ENCODE data around the gene KREMEN1.

The KREMEN1 gene

DNA sequence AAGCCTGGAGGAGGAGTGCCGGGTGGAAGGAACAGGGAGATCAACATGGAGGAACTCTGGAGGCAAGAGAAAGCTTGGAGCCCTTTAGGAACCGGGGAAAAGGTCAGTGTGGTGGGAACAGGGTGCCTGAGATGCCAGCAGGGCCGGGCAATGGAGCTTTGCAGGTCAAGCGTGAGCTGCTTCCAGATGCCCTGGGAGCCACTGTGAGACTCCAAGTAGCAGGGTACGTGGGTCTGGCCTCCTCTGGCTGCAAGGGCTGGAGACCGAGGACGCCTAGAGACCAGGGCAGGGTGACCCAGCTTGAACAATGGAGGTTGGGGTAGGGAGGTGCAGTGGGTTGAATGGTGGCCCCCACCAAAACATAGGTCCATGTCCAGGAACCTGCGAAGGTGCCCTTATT lies 117.2 kb downstream of the KREMEN1 start:
- H3K27me3 ChIP-seq (ENCODE audit: insufficient read depth, low read depth), result no peaks in the 10 kb centered on the region
- H3K9ac ChIP-seq, result no peak overlapping the region
- no peak overlapping the region for H3K4me2 ChIP-seq
- no peak overlapping the region for H3K4me3 ChIP-seq (IDR thresholded peaks at IDR 0.05; ENCODE audit: insufficient read depth, low read depth, low read length)
- TF ChIP-seq, protein P1, sequence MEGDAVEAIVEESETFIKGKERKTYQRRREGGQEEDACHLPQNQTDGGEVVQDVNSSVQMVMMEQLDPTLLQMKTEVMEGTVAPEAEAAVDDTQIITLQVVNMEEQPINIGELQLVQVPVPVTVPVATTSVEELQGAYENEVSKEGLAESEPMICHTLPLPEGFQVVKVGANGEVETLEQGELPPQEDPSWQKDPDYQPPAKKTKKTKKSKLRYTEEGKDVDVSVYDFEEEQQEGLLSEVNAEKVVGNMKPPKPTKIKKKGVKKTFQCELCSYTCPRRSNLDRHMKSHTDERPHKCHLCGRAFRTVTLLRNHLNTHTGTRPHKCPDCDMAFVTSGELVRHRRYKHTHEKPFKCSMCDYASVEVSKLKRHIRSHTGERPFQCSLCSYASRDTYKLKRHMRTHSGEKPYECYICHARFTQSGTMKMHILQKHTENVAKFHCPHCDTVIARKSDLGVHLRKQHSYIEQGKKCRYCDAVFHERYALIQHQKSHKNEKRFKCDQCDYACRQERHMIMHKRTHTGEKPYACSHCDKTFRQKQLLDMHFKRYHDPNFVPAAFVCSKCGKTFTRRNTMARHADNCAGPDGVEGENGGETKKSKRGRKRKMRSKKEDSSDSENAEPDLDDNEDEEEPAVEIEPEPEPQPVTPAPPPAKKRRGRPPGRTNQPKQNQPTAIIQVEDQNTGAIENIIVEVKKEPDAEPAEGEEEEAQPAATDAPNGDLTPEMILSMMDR (conservative IDR thresholded peaks at IDR 0.05; ENCODE audit: low read depth, low read length), result no peak
- no peak overlapping the region for H3K27ac ChIP-seq
- no peaks in the 10 kb centered on the region for H3K4me1 ChIP-seq (ENCODE audit: low read depth, poor library complexity, severe bottlenecking)
- no peaks in the 10 kb centered on the region for H3K36me3 ChIP-seq (ENCODE audit: insufficient read depth)
- H2AFZ ChIP-seq (ENCODE audit: low read depth), result no peak overlapping the region
- no peaks in the 10 kb centered on the region for H4K20me1 ChIP-seq (ENCODE audit: insufficient read depth)
- no peaks in the 10 kb centered on the region for H3K79me2 ChIP-seq (ENCODE audit: insufficient read depth, low read depth)

DNA sequence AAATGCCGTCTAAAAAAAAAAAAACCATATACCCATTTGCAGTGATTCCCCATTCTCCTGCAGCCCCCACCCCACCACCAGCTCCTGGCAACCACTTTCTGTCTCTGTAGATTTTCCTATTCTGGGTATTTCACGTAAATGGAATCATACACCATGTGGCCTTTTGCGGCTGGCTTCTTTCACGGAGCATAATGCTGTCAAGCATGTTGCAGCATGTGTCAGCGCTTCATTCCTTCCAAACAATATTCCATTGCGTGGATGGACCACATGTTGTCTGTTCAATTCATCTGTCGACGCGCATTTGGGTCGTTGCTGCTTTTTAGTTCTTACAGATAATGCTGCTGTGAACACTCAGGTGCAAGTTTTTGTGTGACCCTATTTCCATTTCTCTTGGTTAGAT lies 118.1 kb downstream of the KREMEN1 start:
- Histone ChIP-seq H3K27me3 (ENCODE audit: insufficient read depth, low read depth) (no peaks in the 10 kb centered on the region), H3K4me2 (no peak overlapping the region), H3K79me2 (ENCODE audit: insufficient read depth, low read depth) (no peaks in the 10 kb centered on the region), H3K27ac (no peak overlapping the region), H3K9ac (no peak overlapping the region), H2AFZ (ENCODE audit: low read depth) (no peak overlapping the region), H4K20me1 (ENCODE audit: insufficient read depth) (no peaks in the 10 kb centered on the region), H3K36me3 (ENCODE audit: insufficient read depth) (no peaks in the 10 kb centered on the region), H3K4me3 (IDR thresholded peaks at IDR 0.05; ENCODE audit: insufficient read depth, low read depth, low read length) (no peak overlapping the region), H3K4me1 (ENCODE audit: low read depth, poor library complexity, severe bottlenecking) (no peaks in the 10 kb centered on the region)
- TF ChIP-seq, protein P1 (conservative IDR thresholded peaks at IDR 0.05; ENCODE audit: low read depth, low read length), result no peak

DNA sequence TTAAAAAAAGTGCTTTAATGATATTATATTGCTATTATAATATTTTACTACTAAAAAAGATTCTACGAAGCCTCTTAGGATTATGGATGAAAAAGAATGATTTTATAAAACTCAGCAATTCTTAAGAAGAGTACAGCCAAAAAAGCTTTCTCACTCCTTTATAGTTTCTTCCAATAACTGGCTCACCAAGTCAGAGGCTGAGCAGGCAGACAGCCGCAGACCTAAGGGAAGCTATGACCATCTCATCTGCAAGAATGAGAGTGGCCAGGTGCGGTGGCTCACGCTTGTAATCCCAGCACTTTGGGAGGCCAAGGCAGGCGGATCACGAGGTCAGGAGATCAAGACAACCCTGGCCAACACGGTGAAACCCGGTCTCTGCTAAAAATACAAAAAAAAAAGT lies 120.2 kb downstream of the KREMEN1 start:
- Histone ChIP-seq H3K4me2 (no peak overlapping the region), H3K27me3 (ENCODE audit: insufficient read depth, low read depth) (no peaks in the 10 kb centered on the region), H3K4me3 (IDR thresholded peaks at IDR 0.05; ENCODE audit: insufficient read depth, low read depth, low read length) (no peak overlapping the region), H4K20me1 (ENCODE audit: insufficient read depth) (no peaks in the 10 kb centered on the region), H3K79me2 (ENCODE audit: insufficient read depth, low read depth) (no peaks in the 10 kb centered on the region), H2AFZ (ENCODE audit: low read depth) (no peak overlapping the region), H3K9ac (no peak overlapping the region), H3K36me3 (ENCODE audit: insufficient read depth) (no peaks in the 10 kb centered on the region), H3K27ac (no peak overlapping the region), H3K4me1 (ENCODE audit: low read depth, poor library complexity, severe bottlenecking) (peaks cover 10% of the 10 kb centered on the region)
- TF ChIP-seq, protein P1 (conservative IDR thresholded peaks at IDR 0.05; ENCODE audit: low read depth, low read length), result no peak

DNA sequence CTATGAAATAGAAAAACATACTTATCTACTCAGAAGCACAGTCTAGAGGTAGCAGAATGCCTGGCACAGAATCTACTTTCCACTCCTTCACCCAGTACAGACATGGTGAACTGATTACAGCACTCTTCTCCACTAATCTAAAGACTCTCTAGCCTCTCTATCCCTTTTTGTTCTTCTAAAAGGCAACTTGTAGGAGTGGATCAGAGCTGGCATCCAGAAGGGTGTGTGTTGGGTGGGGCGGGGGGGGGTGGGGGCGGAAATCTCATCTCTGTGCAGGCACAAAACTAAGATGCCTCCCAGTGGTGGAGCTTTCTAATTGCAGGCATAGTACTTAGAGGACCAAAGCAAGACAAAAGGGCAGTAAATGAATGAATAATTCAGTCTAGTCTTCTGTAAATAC lies 121.3 kb downstream of the KREMEN1 start:
- no peaks in the 10 kb centered on the region for H4K20me1 ChIP-seq (ENCODE audit: insufficient read depth)
- no peak overlapping the region for H3K4me2 ChIP-seq
- H3K79me2 ChIP-seq (ENCODE audit: insufficient read depth, low read depth), result no peaks in the 10 kb centered on the region
- H3K4me3 ChIP-seq (IDR thresholded peaks at IDR 0.05; ENCODE audit: insufficient read depth, low read depth, low read length), result no peak overlapping the region
- TF ChIP-seq, protein P1 (conservative IDR thresholded peaks at IDR 0.05; ENCODE audit: low read depth, low read length), result no peak
- H3K27me3 ChIP-seq (ENCODE audit: insufficient read depth, low read depth), result no peaks in the 10 kb centered on the region
- H3K4me1 ChIP-seq (ENCODE audit: low read depth, poor library complexity, severe bottlenecking), result peaks cover 11% of the 10 kb centered on the region
- no peak overlapping the region for H3K9ac ChIP-seq
- no peak overlapping the region for H2AFZ ChIP-seq (ENCODE audit: low read depth)
- no peaks in the 10 kb centered on the region for H3K36me3 ChIP-seq (ENCODE audit: insufficient read depth)
- H3K27ac ChIP-seq, result no peak overlapping the region
